ENCODE data around the gene SH3GL3.

Gene SH3GL3

DNA sequence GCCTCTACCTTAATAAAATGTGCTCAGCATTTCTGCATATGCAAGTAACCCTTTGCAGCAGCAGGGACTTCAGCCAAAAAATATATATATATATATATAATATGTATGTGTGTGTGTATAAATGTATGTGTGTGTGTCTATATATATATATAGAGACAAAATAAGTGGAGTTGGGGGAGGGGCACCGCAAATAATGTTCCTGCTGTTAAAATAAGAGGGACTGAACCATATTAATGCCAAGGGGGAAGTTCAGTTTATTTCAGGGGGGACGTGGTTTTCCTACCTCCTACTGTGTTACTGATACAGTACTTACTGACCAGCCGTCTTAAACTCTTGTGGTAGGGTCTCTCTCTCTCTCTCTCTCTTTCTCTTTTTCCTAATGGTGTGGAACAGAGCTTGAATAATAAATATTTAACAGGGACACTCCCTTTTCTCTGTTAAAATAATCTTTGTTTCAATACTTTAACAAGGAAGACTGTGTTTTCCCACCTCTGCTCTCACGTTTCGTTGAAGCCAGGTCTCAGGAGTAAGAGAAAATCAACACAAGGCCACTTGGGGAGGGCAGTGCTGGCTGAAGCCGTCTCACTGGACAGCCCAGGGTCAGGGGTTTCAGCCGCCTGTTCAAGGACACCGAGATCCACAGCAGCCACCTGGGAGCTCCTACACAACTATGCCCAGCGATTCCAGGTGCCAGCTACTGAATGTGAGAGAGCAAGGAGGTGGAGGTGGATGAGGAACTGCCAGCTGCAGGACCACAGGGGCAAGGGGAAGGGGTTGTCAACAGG lies 164.0 kb downstream of the SH3GL3 start:
- no peak overlapping the region for H3K27ac ChIP-seq
- TF ChIP-seq ZFX (IDR thresholded peaks at IDR 0.05; ENCODE audit: borderline replicate concordance), result no peak
- TF ChIP-seq CTCF (IDR thresholded peaks at IDR 0.05), result no peak

GRCh38 chr15:83612226-83612625 lies 165.1 kb downstream of the SH3GL3 start:
- TF ChIP-seq CTCF (IDR thresholded peaks at IDR 0.05) (no peak), ZFX (IDR thresholded peaks at IDR 0.05; ENCODE audit: borderline replicate concordance) (no peak)
- H3K27ac ChIP-seq, result no peak overlapping the region

DNA sequence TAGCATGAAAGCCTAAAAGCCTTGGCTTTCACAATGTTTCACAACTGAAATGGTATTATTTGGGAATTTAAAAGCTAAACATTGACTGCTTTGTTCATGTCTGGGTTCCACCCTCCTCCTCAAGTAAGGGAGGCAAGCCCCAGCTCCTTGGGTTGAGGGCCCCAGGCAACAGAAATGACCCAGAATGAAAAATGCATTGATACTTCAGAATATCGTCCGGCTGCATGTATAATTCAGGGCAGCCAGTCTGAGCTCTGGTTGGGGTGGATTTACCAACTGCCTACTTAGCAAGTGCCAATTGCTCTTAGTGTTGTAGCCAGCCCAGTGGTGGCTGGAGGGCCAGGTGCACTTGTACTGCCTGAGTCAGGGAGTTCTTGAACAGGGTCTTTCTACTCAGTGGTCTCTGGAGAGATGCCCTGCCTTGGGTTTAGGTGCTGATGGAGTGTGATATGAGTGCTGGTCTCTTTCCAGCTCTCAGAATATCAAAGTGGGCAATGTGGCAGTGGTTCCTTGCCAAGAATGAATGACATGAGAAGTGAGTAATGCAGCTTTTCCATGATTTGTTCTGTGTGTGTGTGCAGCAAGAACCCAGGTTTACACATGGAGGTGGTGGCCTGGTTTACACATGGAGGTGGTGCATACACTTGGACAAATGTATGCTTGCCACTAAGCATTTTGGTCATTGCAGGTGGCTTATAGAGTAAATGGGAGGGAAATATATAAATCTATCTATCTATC lies 165.9 kb downstream of the SH3GL3 start:
- TF ChIP-seq ZFX (IDR thresholded peaks at IDR 0.05; ENCODE audit: borderline replicate concordance) (no peak), CTCF (IDR thresholded peaks at IDR 0.05) (no peak)
- H3K27ac ChIP-seq, result no peak overlapping the region

DNA sequence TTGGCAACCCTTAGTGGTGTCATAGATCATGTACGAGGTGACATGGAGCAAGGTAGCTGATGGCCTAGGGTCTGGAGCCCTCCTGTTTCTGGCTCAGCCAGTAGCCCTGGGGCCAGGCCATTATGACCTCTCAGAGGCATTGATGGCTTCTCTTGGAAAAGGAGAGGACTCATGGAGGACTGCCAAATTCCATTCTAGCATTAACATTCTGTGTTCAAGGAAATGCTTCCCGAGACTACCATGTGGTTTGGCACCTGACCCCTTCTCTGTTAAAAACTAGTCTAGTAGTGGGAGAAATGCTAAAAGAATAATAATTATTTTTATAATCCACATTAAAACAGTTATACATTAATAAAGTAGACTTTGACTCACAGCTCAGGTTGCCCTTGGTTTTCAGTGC lies 166.6 kb downstream of the SH3GL3 start:
- no peak for TF ChIP-seq ZFX (IDR thresholded peaks at IDR 0.05; ENCODE audit: borderline replicate concordance)
- no peak for TF ChIP-seq CTCF (IDR thresholded peaks at IDR 0.05)

GRCh38 chr15:83616840-83617239 lies 169.7 kb downstream of the SH3GL3 start:
- TF ChIP-seq ZFX (IDR thresholded peaks at IDR 0.05; ENCODE audit: borderline replicate concordance), result no peak
- no peak for TF ChIP-seq CTCF (IDR thresholded peaks at IDR 0.05)

More for the DNA sequence above, 166.6 kb downstream of the SH3GL3 start:
- no peak overlapping the region for H3K27ac ChIP-seq

GRCh38 chr15:83626171-83626802 lies 179.1 kb downstream of the SH3GL3 start:
- TF ChIP-seq ZFX (IDR thresholded peaks at IDR 0.05; ENCODE audit: borderline replicate concordance) (no peak), CTCF (IDR thresholded peaks at IDR 0.05) (no peak)
- no peak overlapping the region for H3K27ac ChIP-seq

More at GRCh38 chr15:83616840-83617239, 169.7 kb downstream of the SH3GL3 start:
- no peak overlapping the region for H3K27ac ChIP-seq

All from 22Rv1 (cell line).